HG02588 (cell line): ENCODE data around the gene WASHC1.
A peak's percentile ranks its signal among the peaks of the same experiment; 100 is the strongest.
"Not testable (repeated sequence)": the region's sequence is repeated elsewhere in the genome, so short reads cannot be mapped to it uniquely, and the experiment has no call there.

Source experiments
- ATAC-seq: cut with Tn5 transposase; IDR thresholded peaks from one replicate; pipeline ENCODE4 v1.9.1; 2021; ENCODE audit warnings: mild to moderate bottlenecking, moderate library complexity; ENCODE audit not compliant: unreplicated experiment

WASHC1 gene, protein sequence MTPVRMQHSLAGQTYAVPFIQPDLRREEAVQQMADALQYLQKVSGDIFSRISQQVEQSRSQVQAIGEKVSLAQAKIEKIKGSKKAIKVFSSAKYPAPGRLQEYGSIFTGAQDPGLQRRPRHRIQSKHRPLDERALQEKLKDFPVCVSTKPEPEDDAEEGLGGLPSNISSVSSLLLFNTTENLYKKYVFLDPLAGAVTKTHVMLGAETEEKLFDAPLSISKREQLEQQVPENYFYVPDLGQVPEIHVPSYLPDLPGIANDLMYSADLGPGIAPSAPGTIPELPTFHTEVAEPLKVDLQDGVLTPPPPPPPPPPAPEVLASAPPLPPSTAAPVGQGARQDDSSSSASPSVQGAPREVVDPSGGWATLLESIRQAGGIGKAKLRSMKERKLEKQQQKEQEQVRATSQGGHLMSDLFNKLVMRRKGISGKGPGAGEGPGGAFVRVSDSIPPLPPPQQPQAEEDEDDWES

DNA sequence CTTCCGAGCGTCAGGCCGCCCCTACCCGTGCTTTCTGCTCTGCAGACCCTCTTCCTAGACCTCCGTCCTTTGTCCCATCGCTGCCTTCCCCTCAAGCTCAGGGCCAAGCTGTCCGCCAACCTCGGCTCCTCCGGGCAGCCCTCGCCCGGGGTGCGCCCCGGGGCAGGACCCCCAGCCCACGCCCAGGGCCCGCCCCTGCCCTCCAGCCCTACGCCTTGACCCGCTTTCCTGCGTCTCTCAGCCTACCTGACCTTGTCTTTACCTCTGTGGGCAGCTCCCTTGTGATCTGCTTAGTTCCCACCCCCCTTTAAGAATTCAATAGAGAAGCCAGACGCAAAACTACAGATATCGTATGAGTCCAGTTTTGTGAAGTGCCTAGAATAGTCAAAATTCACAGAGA lies at the start of gene WASHC1:
Gene WASHC1, minus strand, starts transcription at position 101 of the 400 bp plus-strand sequence. CDS start 4,457 bp downstream, outside the sequence.
- ATAC-seq: not testable (repeated sequence)

DNA sequence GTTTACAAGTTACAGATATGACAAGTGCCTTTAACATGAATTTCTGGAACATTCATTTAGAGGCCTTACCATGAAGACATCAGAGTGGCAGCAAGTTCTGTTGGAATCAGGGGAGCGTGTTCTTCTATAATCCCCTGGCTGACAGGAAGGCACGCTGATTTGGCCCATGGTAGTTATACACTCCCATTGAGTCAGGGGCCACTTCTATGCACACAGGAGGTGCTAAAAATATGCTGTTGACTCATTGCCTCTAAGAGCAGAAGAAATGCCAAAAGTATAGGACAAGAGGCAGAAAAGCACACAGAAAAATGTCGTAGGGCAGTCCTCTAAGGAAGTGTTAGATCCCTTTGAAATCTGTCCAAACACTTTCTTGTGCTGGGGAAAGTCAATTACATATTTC lies 49.1 kb upstream of the WASHC1 start:
- ATAC-seq: not testable (repeated sequence)

DNA sequence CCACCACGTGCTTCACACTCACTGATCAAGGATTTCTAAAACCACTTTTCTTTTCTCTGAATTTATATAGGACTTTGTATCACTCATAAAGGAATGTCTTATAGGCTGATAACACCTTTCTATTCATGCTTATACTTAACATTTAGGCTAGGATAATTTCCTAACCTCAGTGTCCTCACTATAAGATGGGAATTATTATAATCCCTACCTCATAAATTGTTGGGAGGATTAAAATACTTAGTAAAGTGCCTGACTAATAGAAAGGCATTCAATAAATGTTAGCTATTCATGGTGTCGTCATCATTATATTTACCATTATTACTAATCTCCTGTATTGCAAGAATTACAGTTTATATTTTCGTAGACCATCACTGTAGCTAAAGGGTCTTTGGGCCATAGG lies 47.1 kb upstream of the WASHC1 start:
- not testable (repeated sequence) for ATAC-seq

DNA sequence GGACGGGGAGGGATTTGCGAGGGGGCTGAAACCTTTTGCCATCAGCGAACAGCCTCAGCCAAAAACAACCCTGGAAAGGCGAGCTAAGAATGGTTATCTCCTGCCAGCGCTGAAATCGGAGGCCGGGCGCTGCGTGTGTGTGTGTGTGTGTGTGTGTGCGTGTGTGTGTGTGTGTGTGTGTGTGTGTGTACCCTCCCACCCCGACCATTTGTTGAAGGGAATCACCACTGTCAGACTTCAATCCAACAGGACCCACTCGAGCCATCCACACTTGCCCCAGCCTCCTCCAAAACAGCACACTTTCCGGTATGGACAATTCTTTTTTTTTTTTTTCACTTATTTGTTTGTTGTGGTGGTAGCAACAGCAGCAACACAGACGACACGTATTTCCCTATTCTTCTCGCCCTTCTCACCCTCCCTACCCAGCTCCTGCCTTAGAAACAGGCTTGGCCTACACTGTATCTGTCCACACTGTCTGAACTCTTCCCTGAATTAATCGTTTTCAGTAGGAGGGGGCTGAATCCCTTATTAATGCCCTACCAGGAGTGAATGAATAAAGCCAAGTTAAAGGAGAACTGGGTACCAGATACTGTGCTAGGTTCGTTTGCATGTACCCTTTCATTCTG lies 44.8 kb upstream of the WASHC1 start:
- not testable (repeated sequence) for ATAC-seq

DNA sequence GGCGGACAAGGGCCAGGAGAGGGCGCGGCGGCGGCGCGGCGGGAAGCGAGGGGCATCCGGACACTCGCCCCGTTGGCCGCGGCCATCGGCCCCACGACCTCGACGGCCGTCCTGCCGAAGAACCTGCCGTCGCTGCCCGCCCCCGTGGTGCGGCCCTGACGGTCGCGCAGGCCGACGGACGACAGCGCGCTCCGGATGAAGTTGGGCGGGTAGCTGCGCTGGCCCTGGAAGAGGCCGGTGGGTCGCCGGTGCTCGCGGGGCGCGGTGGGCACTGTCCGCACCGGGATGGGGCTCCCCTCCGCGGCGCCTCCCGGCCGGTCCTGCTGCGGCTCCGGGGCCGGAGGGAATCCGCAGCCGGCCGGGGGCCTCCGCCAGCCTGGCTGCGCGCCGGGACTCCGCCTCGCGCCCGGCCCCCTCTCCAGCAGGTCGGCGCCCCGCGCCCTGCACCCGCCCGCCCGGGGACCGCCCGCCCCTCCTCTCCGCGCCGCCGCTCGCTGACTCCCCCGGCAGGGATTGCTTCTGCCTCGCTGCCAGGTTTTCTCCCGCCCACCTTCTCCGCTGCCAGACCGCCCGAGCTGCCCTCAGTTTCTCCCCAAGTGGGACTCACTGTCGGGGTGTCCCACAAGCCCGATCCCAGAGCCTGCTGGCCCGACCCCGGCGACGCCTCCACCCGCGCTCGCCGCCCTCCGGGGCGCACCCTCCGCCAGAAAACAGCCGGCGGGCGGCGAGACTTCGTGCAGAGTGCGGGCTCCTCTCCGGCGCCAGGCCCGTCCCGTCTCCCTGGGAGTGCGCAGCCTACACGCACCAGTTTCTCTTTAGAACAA lies 44.0 kb upstream of the WASHC1 start:
- not testable (repeated sequence) for ATAC-seq

DNA sequence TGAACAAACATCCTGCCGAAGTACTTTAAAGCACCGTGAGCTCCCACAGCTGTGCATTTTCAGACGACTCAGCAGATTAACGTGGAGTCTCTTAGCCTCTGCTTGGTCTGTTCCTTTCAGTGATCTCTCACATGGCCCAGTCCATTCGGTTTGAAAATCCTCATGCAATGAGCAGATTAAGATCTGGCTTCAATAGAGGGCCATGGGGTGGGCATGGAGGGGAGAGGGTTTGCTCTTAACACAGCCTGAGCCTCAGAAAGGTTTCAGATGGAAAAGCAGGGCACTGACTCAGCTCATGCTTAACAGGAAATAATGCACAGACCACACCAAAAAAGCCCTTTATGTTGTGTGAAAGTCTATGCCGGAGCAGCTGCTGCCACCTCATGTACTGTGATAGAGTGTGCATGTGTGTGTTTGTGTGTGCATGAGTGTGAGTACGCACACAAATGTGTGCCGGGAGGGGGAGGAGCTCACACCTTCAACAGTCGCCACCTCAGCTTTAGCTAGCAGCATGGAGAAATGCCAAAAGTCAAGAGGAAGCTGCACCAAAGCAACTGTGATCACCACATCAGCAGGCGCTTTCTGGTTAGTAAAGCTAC lies 33.9 kb upstream of the WASHC1 start:
- peak; percentile 65 for ATAC-seq

DNA sequence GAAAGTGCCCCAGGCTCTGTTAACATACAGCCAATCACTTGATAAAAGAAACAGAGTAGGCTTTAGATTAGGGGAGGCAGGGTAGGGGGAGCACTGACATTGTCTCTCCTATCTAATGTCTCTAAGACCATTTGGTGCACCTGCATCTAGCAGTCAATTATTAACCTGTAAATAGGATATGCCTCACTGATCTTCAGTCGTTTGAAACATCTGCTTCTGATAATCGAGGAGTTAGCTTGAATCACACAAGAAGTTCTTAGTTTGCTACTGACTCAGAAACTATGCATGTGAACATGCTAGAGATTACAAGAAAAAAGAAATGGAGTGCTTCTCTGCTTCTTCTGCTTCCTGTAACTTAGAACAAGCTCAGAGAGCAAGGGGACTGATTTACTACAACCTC lies 23.4 kb upstream of the WASHC1 start:
- ATAC-seq: peak; percentile 64

DNA sequence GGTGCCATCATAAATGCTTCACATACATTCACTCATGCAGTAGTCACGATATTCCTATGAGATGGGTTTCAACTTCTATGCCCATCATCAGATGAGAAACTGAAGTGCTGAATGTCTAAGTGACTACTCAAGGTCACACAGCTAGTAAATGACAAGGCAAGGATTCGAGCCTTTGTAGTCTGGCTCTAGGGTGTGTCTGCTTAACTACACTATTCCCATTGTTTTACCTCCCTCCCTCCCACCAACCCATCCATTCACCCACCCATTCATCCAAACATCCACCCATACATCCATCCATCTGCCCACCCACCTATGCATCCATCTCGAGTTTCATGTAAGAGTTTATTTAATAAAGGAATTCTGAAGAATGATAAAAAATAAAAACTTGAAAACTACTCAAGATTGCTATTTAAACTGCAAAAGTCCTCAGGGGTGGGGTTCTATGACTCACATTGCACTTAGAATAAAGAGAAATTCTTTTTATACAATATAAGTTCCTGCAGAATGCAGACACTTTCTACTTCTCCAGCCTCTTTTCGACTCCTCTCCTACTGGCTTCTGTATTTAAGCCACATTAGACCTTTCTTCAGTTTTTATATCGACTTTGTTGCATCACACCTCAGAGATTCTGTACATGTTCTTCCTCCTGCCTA lies 19.1 kb upstream of the WASHC1 start:
- not testable (repeated sequence) for ATAC-seq

DNA sequence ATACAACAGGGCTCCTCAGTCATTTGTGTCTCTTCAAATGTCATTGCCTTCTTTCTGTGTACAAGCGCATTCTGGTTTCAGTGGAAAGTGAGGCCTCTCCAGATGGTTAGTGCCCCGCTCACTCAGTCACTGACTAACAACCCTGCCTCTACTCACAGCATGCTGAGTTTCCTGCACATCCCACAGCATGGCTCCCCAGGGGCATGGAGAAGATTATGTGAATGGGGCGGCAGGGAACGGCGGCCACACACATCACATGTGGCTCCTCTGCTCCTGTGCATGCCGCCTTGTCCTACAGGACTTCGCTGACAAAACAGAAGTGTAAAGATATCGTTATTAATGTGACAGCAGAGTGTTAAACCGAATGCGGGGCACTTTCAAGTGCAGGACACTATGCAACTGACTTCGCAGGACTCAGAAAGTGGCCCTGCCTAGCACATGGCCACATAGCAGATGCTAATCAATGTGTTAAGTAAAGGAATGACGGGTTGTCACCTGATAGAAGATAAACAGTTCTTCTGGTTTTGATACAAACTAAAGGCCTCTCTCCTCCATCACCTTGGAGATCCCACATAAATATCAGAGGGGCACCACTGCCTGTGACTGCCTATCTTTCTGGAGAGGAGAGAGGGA lies 17.5 kb upstream of the WASHC1 start:
- not testable (repeated sequence) for ATAC-seq

DNA sequence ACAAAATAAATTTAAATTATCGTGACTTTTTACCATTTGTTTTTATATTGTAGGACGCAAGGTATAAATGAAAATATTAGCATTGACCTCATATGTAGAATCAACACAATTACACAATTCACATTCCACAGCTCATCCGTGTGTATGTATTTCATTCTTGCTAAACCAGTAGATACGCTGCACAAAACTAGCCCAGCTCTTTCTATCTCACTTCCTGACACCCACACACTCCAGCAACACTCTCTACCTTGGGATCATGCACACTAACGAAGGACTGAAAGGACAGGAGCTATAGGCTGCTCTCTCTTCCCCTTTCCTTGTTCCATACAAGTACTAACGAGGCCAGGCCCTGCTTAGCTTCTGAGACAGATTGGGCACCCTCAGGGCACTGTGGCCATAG lies 16.9 kb upstream of the WASHC1 start:
- ATAC-seq: not testable (repeated sequence)

DNA sequence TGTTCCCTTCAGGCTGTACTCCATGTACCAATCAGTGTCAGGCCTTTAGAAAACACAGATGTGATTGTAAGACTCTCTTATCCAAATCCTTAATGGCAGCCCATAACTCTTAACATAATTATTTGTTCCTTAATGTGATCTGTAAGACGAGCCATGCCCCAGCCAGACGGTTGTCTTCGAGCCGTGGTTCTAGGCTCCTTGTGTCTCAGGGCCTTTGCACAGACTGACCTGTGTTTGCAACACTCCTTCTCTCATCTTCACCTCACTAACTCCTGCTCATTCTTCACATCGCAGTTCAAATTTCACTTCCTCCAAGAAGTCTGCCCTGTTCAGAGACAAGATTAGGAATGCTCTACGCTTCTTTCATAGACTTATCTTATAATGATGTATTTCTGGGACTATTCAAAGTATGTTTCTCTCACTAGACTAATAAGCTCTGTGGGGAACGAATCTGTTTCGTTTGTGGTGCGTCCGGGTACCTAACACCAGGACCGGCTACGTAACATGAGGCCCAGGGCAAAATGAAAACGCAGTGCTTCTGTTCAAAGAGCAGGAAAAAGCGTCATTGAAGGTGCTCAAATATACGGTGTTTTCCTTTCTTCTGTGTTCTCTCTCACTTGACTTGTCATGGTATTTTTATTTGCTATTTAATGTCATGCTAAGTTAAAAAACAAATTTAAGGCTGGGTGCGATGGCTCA lies 16.1 kb upstream of the WASHC1 start:
- not testable (repeated sequence) for ATAC-seq

DNA sequence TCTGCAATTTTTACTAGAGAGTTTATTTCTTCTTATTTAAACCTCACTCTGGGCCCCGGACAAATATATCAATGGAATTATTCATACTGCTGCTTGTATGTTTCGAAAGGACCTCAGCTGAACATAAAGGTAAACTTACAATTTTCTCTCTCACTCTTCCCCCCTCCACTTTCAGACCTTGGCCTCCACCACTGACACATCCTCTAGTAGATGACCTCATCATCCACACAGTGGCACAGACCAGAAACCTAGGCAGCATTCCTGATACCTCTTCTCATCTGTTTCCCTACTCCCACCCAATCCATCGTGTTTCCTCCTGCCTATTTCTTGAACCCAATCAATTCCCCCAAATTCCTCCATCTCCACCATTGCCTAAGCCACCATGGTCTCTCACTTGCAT lies 15.2 kb upstream of the WASHC1 start:
- not testable (repeated sequence) for ATAC-seq

DNA sequence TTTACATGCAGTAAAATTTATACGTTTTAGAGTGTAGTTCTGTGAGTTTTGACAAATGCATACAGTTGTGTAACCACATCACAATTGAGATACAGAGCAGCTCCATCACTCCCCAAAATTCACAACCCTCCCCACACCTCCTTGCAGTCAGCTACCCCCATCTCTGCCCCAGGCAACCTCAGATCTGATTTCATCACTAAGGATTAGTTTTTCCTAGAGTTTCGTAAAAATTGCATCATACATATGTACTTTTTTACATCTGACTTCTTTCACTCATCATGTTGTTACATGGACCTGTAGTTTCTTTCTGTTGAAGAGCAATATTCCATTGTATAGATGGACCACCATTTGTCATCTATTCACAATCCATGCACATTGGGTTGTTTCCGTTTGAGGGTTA lies 14.4 kb upstream of the WASHC1 start:
- ATAC-seq: not testable (repeated sequence)

DNA sequence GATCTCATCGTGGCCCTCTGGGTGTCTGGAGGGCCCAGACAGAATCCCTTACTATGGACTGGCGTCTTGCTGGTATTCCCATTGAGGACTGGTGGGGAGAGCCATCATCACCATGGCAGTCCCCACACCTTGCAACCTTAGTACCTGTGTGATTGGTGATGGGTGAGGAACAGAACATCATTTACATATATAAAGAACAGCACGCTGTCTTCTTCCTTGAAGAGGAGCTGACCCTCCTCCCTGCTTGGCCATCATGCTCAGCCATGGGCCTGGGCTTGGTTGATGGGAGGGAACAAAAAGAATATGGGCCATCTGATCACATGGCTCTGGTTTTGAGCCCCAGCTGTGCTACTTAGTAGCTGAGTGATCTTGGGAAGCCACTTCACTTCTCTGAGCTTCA lies 13.9 kb upstream of the WASHC1 start:
- not testable (repeated sequence) for ATAC-seq

DNA sequence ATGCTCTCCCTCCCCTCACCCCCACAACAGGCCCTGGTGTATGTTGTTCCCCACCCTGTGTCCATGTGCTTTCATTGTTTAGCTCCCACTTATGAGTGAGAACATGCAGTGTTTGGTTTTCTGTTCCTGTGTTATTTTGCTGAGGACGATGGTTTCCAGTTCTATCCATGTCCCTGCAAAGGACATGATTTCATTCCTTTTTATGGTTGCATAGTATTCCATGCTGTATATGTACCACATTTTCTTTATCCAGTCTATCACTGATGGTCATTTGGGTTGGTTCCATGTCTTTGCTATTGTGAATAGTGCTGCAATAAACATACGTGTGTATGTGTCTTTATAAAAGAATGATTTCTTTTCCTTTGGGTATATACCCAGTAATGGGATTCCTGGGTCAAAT lies 12.6 kb upstream of the WASHC1 start:
- ATAC-seq: not testable (repeated sequence)

DNA sequence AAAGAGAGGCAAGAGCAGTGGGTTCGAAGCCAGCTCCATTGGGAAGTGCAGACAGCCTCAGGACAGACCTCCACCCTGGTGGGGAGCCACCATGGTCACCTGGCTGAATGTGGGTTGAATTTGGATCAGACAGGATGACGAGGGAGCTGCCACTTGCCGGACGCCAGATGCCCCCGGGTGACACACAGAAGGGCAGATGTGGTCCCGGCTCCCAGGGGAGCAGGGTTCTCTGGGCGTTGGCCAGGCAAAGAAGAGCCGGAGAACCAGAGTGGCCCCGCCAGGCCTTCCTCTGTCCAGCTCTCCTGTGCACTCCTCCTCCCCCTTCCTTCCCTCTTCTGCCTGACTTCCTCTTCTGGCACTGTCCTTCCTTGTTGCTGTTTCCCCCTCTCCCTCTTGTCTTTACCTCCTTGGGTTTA lies 12.0 kb upstream of the WASHC1 start:
- not testable (repeated sequence) for ATAC-seq

DNA sequence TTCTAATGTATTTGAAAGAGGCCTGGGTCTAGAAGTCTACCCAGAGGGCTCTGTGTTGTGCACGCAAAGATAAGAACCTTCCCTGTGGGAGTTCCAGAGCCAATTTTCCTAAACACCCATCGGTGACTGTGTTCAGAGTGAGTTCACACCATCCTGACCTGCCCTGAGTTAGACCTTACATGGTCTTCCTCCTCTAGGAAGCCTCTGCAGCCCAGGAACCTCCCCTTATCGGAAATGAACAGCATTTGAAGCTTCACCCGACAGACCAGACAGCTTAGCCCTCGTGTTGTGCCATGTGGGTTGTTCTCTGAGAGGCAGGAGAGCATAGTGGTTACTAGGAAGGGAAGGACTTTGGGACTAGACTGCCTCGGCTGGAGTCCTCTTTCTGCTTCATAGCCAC lies 3.1 kb upstream of the WASHC1 start:
- not testable (repeated sequence) for ATAC-seq

DNA sequence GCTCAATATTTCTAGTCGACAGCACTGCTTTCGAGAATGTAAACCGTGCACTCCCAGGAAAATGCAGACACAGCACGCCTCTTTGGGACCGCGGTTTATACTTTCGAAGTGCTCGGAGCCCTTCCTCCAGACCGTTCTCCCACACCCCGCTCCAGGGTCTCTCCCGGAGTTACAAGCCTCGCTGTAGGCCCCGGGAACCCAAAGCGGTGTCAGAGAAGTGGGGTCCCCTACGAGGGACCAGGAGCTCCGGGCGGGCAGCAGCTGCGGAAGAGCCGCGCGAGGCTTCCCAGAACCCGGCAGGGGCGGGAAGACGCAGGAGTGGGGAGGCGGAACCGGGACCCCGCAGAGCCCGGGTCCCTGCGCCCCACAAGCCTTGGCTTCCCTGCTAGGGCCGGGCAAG lies 481 bp downstream of the WASHC1 start:
- not testable (repeated sequence) for ATAC-seq

DNA sequence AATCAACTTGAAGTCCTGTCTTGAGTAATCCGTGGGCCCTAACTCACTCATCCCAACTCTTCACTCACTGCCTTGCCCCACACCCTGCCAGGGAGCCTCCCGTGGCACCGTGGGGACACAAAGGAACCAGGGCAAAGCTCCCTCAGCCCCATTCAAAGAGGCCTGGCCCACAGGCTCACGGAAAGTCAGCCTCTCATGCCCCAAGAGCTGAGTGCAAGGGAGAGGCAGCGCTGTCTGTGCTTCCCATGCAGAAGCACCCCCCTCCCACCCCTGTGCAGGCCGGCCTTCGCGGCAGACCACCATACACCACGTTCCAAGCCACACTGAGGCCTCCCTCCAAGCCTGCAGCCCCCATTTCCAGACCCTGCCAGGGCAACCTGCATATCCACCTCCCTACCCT lies 7.6 kb downstream of the WASHC1 start:
- ATAC-seq: not testable (repeated sequence)
